Ovary (tissue), 3 donors: ENCODE results near the gene HCN4.

Source experiments
- CTCF ChIP-seq, 3 donors: fragments of 450-650 bp in 2 of 3; fragments of 200-600 bp in 1 of 3; IDR thresholded peaks; one replicate each; pipeline versions ENCODE4 v1.5.1 to v1.8.0; 2016 to 2022; ENCODE audit warnings: antibody characterized with exemption in 3 of 3, mild to moderate bottlenecking in 1 of 3
- EP300 ChIP-seq: sonication (generic); formaldehyde crosslinking; IDR thresholded peaks from one replicate; pipeline ENCODE4 v1.6.1; 2017; ENCODE audit warnings: antibody characterized with exemption
- POLR2A ChIP-seq: fragments of 450-650 bp; IDR thresholded peaks from one replicate; pipeline ENCODE4 v1.6.1; 2017; ENCODE audit warnings: antibody characterized with exemption, mild to moderate bottlenecking, moderate library complexity
- donor health status: DM: no; HTN: no; CAD: no.

GRCh38 chr15:73273181-73274002 is 95.4 kb downstream of the HCN4 start:
- TF ChIP-seq CTCF (IDR thresholded peaks at IDR 0.05) (peak; percentile 44 to 61 (median 47)), POLR2A (no peak), EP300 (no peak)
